HepG2 (cell line): ENCODE data around the gene GFER. TPM values are rescaled to one million over a fixed set of nuclear protein-coding genes. Genes with fewer than 3 reads are reported as not detected.

Experiments
- ATAC-seq: fragments of 200-7000 bp; cut with Tn5 transposase; 3 replicates; pipeline ENCODE4 v1.9.1; 2020; ENCODE audit warnings: mild to moderate bottlenecking, moderate library complexity
- BruUV-seq: library from RNA; stranded (reverse); fragments of 400-500 nt; replicated peaks from 2 replicates; lab custom pipeline; 2021; lab: Mats Ljungman, UMichigan
- CTCF ChIA-PET: fragments of 300-600 bp; formaldehyde crosslinking; extraction: SDS; loops from one replicate; lab custom pipeline; 2021; ENCODE audit warnings: low total read pairs, inconsistent platforms, low intra/inter-chr PET ratio; lab: Yijun Ruan, JAX
- POLR2A ChIA-PET: fragments of 350-600 bp; sonication (Branson Sonifier 250); formaldehyde crosslinking; loops from one replicate; lab custom pipeline; 2020; ENCODE audit warnings: antibody characterized with exemption, inconsistent platforms; lab: Yijun Ruan, JAX
- DNase-seq: peaks from one replicate; pipeline ENCODE4 v3.0.0-alpha.2; 2015; ENCODE audit warnings: low spot score
- FAIRE-seq: peaks from 3 replicates; lab custom pipeline; 2011; peaks lifted over from hg19 to GRCh38; lab: Jason Lieb, UNC
- H2AFZ ChIP-seq: one replicate; pipeline ENCODE4 v1.6.1; 2011; ENCODE audit warnings: low read length, inconsistent platforms
- H3K27ac ChIP-seq: fragments of 300-600 bp; 3 replicates; pipeline ENCODE4 v1.8.0; 2011; ENCODE audit warnings: mixed run types, mild to moderate bottlenecking, mixed read lengths, low read length, inconsistent platforms; ENCODE audit not compliant: insufficient read depth; ENCODE audit errors: extremely low read length
- H3K27me3 ChIP-seq, 2 experiments: fragments of 200-600 bp in 1 of 2; 2 replicates in 1 of 2; 3 replicates in 1 of 2; pipeline versions ENCODE4 v1.6.0 to v1.8.0; 2011; ENCODE audit warnings: low read length in 2 of 2, mild to moderate bottlenecking in 2 of 2, moderate library complexity in 2 of 2, inconsistent platforms in 1 of 2; ENCODE audit not compliant: insufficient read depth in 2 of 2, control insufficient read depth in 1 of 2
- H3K36me3 ChIP-seq, 2 experiments: fragments of 200-600 bp in 1 of 2; replicated peaks in 1 of 2; 2 replicates in 1 of 2; 3 replicates in 1 of 2; pipeline versions ENCODE4 v1.5.1 to v1.8.0; 2011; ENCODE audit warnings: low read length in 2 of 2, inconsistent platforms in 1 of 2; ENCODE audit not compliant: insufficient read depth in 2 of 2, control insufficient read depth in 1 of 2
- H3K4me1 ChIP-seq: 2 replicates; pipeline ENCODE4 v1.5.1; 2012; ENCODE audit warnings: low read length, inconsistent platforms; ENCODE audit not compliant: insufficient read depth
- H3K4me2 ChIP-seq: 2 replicates; pipeline ENCODE4 v1.6.0; 2011; ENCODE audit warnings: low read depth, low read length, inconsistent platforms
- H3K4me3 ChIP-seq, 3 experiments: fragments of 200-600 bp in 1 of 3; sonication (generic), shearing (Covaris generic) in 1 of 3; replicated peaks in 1 of 3; 2 replicates each; pipeline ENCODE4 v1.5.1; 2011 to 2016; ENCODE audit warnings: low read length in 3 of 3, inconsistent platforms in 2 of 3, low read depth in 2 of 3, mild to moderate bottlenecking in 2 of 3, control low read depth in 1 of 3, mixed read lengths in 1 of 3; ENCODE audit not compliant: insufficient read depth in 1 of 3
- H3K79me2 ChIP-seq: one replicate; pipeline ENCODE4 v1.6.1; 2011; ENCODE audit warnings: low read length, inconsistent platforms; ENCODE audit not compliant: insufficient read depth
- H3K9ac ChIP-seq: 2 replicates; pipeline ENCODE4 v1.6.0; 2011; ENCODE audit warnings: mild to moderate bottlenecking, low read depth, low read length, inconsistent platforms; ENCODE audit not compliant: insufficient read depth
- H3K9me3 ChIP-seq: 2 replicates; pipeline ENCODE4 v1.5.1; 2012; ENCODE audit warnings: mild to moderate bottlenecking, low read length
- H4K20me1 ChIP-seq: 2 replicates; pipeline ENCODE4 v1.6.0; 2011; ENCODE audit warnings: inconsistent platforms, mild to moderate bottlenecking, low read length, moderate library complexity; ENCODE audit not compliant: insufficient read depth
- EHMT2 ChIP-seq: fragments of 200-600 bp; sonication (generic); IDR thresholded peaks from 2 replicates; pipeline ENCODE4 v1.7.0; 2017; ENCODE audit warnings: antibody characterized with exemption, low read depth, low read length, borderline replicate concordance
- FOXA3 ChIP-seq: IDR thresholded peaks from 2 replicates; pipeline ENCODE4 v1.6.1; 2016; ENCODE audit warnings: missing genetic modification reagents, missing compliant biosample characterization
- GATA4 ChIP-seq: sonication (generic); IDR thresholded peaks from 2 replicates; pipeline ENCODE4 v1.6.1; 2016; ENCODE audit warnings: antibody characterized with exemption, low read depth, borderline replicate concordance
- MTA3 ChIP-seq: sonication (generic); formaldehyde crosslinking; IDR thresholded peaks from 2 replicates; pipeline ENCODE4 v1.4.0; 2020; ENCODE audit warnings: missing genetic modification reagents
- NFATC3 ChIP-seq: sonication (generic); formaldehyde crosslinking; IDR thresholded peaks from 2 replicates; pipeline ENCODE4 v1.5.1; 2020; ENCODE audit warnings: mild to moderate bottlenecking, missing genetic modification reagents
- NFYC ChIP-seq: IDR thresholded peaks from 2 replicates; pipeline ENCODE4 v1.6.1; 2016; ENCODE audit warnings: missing genetic modification reagents, missing compliant biosample characterization
- NKX3-1 ChIP-seq: sonication (generic); formaldehyde crosslinking; IDR thresholded peaks from 2 replicates; pipeline ENCODE4 v1.5.0; 2020; ENCODE audit warnings: missing genetic modification reagents
- NPAS2 ChIP-seq: sonication (generic); formaldehyde crosslinking; IDR thresholded peaks from 2 replicates; pipeline ENCODE4 v1.8.0; 2022; ENCODE audit warnings: mild to moderate bottlenecking, missing genetic modification reagents, borderline replicate concordance
- NR1H2 ChIP-seq: sonication (generic); formaldehyde crosslinking; IDR thresholded peaks from 2 replicates; pipeline ENCODE4 v1.8.1; 2022; ENCODE audit warnings: low read depth, missing genetic modification reagents, borderline replicate concordance
- RARA ChIP-seq: IDR thresholded peaks from 2 replicates; pipeline ENCODE4 v1.6.1; 2016; ENCODE audit warnings: missing genetic modification reagents, missing compliant biosample characterization
- SALL1 ChIP-seq: sonication (generic); formaldehyde crosslinking; IDR thresholded peaks from 2 replicates; pipeline ENCODE4 v1.8.0; 2022; ENCODE audit warnings: mild to moderate bottlenecking, missing genetic modification reagents
- SNAPC2 ChIP-seq: sonication (generic); formaldehyde crosslinking; IDR thresholded peaks from 2 replicates; pipeline ENCODE4 v1.8.1; 2022; ENCODE audit warnings: mild to moderate bottlenecking, missing genetic modification reagents
- SRY ChIP-seq: sonication (generic); formaldehyde crosslinking; IDR thresholded peaks from 2 replicates; pipeline ENCODE4 v1.8.0; 2022; ENCODE audit warnings: mild to moderate bottlenecking, missing genetic modification reagents
- ZNF143 ChIP-seq: sonication (generic); formaldehyde crosslinking; IDR thresholded peaks from 2 replicates; pipeline ENCODE4 v1.4.0; 2020; ENCODE audit warnings: missing genetic modification reagents
- ZNF547 ChIP-seq: sonication (generic); formaldehyde crosslinking; IDR thresholded peaks from 2 replicates; pipeline ENCODE4 v1.5.1; 2020; ENCODE audit warnings: mild to moderate bottlenecking, missing genetic modification reagents
- ZNF558 ChIP-seq: sonication (generic); formaldehyde crosslinking; IDR thresholded peaks from 2 replicates; pipeline ENCODE4 v1.9.0; 2022; ENCODE audit warnings: mild to moderate bottlenecking, missing genetic modification reagents, borderline replicate concordance
- ZNF780A ChIP-seq: sonication (generic); formaldehyde crosslinking; IDR thresholded peaks from 2 replicates; pipeline ENCODE4 v1.8.0; 2022; ENCODE audit warnings: mild to moderate bottlenecking, missing genetic modification reagents, moderate library complexity
- WGBS: methylation state at CpG from one replicate; pipeline ENCODE4 v1.1.6; 2017; ENCODE audit warnings: low lambda C conversion rate; 5-methylcytosine and 5-hydroxymethylcytosine counted together
- in situ Hi-C: cut with HindIII; loops from 2 replicates; pipeline ENCODE4 v1.10.0; 2017; ENCODE audit warnings: low pct_unique_long_range_greater_than_20kb; ENCODE audit not compliant: extremely low pct_ligation_motif_present
- intact Hi-C: fragments of 100-400 bp; cut with micrococcal nuclease; formaldehyde crosslinking; loops from one replicate; pipeline ENCODE4 v1.10.0; 2022; ENCODE audit not compliant: unreplicated experiment
- polyA plus RNA-seq, 8 experiments: library from polyadenylated mRNA; depleted of rRNA in 3 of 8; stranded (reverse) in 7 of 8; unstranded in 1 of 8; fragments of >200 nt; fragmentation: Illumina TruSeq in 4 of 8; extraction: Trizol in 4 of 8; gene quantifications; 2 replicates each; pipeline versions ENCODE4 v1.2.1 to v1.2.3, GENCODE V29; 2011 to 2016; ENCODE audit warnings: low read depth in 4 of 8, missing spikeins in 1 of 8, mixed read lengths in 1 of 8; ENCODE audit not compliant: insufficient read depth in 1 of 8
- total RNA-seq, 5 experiments: library from RNA; depleted of rRNA; stranded (reverse); fragments of >200 nt; fragmentation: Illumina TruSeq; extraction: Trizol; gene quantifications; 2 replicates each; pipeline ENCODE4 v1.2.3, GENCODE V29; 2016; ENCODE audit warnings: low read depth in 1 of 5
- TF ChIP-seq, protein P1 (sequence below): sonication (generic); formaldehyde crosslinking; IDR thresholded peaks from 2 replicates; pipeline ENCODE4 v1.4.0; 2020; ENCODE audit warnings: missing genetic modification reagents, mild to moderate bottlenecking, borderline replicate concordance
- TF ChIP-seq, protein P2 (sequence below): sonication (generic); formaldehyde crosslinking; IDR thresholded peaks from 2 replicates; pipeline ENCODE4 v1.5.1; 2020; ENCODE audit warnings: missing genetic modification reagents, mild to moderate bottlenecking, borderline replicate concordance
- TF ChIP-seq, protein P3 (sequence below): sonication (generic); formaldehyde crosslinking; IDR thresholded peaks from 2 replicates; pipeline ENCODE4 v1.8.0; 2022; ENCODE audit warnings: mild to moderate bottlenecking, missing genetic modification reagents, moderate library complexity

Gene GFER
- total and polyA plus RNA-seq, 2 of the 13 experiments (the other 11 are each of a cell fraction or from before 2014, with no cell fraction given), result 28.6 to 71.7 TPM

DNA sequence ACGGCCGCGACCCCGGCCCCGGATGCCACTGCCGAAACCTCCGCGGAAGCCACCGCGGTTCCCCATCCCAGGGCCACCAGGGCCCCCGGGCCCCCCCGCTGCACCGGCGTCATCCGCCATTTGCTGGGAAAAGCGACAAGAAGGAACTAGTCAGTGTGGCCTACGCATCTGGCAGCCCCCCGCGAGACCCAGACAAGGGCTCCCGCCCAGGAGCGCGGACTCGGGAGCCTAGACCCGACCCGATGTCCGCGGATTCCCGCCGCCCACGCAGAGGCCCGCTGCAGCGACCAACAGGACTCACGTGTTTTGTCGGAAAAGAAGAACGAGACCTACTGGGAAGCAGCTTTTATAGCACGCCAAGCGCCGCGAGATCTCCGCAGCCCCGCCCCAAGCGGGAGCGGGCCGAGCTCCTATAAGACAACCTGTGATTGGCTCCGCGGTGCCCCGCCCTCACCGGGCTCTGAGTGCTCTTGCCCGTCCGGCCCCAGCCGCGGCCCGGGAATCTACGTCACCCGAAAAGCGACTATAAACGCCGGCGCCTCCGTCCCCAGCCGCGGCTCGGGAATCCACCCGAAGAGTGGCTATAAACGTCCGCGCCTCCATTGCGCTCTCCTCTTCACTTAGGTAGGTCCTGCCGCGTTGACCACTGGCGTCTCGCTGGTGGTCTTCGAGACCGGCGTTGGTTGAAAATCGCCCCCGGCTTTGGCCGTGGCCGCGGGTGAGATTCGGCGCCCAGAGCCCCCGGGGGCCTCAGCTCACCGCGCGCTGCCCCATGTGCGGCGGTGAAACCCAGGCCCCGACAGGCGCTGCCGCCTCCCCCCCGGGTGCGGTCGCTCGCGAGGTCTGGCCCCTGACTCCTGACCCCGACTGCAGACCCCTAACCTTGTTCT is 19.2 kb upstream of the GFER start, which contains the start of gene RPS2:
RPS2 (minus strand) TSS at position 321 of the 890 bp plus-strand sequence; CDS start at position 120, 201 bp downstream.
- FAIRE-seq (peak; percentile 90), DNase-seq (peak; percentile 97), ATAC-seq (peak; percentile 61)
- WGBS, result 0% methylated on average over 5 of the region's 97 CpGs
- POLR2A ChIA-PET, result interaction anchor here (0.5 to 3.1 kb wide), 55 partner anchors 10 to 537 kb away, joined by 3 to 131 read pairs (median 6); partner anchors contain the start of genes ECI1, EME2, FAHD1 and GFER
- Histone ChIP-seq H3K4me1 (peaks cover 44% of the 10 kb centered on the region), H3K9me3 (no peaks in the 10 kb centered on the region), H3K4me2 (peak within 1 kb of the TSS; percentile 100), H4K20me1 (peaks cover 34% of the 10 kb centered on the region), H3K4me3 (peak within 1 kb of the TSS; percentile 84 to 94 (median 92)), H3K36me3 (peaks cover 3 to 19% of the 10 kb centered on the region in 2 experiments; a peak in 3 of 5 replicates), H3K9ac (peak within 1 kb of the TSS; percentile 96), H3K27ac (peak within 1 kb of the TSS; percentile 88), H3K79me2 (peaks cover 40% of the 10 kb centered on the region), H3K27me3 (no peaks in the 10 kb centered on the region; a peak in 1 of 5 replicates), H2AFZ (no peak within 1 kb of the TSS)
- in situ Hi-C loops (no loop called here), intact Hi-C loops (no loop called here)
- no TSS peak for BruUV-seq
- CTCF ChIA-PET, result no interaction called here
- TF ChIP-seq, protein P1, sequence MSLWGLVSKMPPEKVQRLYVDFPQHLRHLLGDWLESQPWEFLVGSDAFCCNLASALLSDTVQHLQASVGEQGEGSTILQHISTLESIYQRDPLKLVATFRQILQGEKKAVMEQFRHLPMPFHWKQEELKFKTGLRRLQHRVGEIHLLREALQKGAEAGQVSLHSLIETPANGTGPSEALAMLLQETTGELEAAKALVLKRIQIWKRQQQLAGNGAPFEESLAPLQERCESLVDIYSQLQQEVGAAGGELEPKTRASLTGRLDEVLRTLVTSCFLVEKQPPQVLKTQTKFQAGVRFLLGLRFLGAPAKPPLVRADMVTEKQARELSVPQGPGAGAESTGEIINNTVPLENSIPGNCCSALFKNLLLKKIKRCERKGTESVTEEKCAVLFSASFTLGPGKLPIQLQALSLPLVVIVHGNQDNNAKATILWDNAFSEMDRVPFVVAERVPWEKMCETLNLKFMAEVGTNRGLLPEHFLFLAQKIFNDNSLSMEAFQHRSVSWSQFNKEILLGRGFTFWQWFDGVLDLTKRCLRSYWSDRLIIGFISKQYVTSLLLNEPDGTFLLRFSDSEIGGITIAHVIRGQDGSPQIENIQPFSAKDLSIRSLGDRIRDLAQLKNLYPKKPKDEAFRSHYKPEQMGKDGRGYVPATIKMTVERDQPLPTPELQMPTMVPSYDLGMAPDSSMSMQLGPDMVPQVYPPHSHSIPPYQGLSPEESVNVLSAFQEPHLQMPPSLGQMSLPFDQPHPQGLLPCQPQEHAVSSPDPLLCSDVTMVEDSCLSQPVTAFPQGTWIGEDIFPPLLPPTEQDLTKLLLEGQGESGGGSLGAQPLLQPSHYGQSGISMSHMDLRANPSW (CRISPR knock-in tag), result peak; percentile 74; the same call in 1 of the 2 replicates
- TF ChIP-seq ZNF558 (CRISPR knock-in tag) (peak; percentile 59; the same call in 1 of the 2 replicates), EHMT2 (no peak), NPAS2 (CRISPR knock-in tag) (0 out of 2 replicates have a peak, but pooled peaks have one; percentile 20), NKX3-1 (peak; percentile 93), ZNF780A (CRISPR knock-in tag) (no peak), SNAPC2 (CRISPR knock-in tag) (0 out of 2 replicates have a peak, but pooled peaks have one; percentile 41), NFYC (peak; percentile 93), GATA4 (peak; percentile 84; the same call in 1 of the 2 replicates), ZNF143 (CRISPR knock-in tag) (peak; percentile 70), ZNF547 (CRISPR knock-in tag) (peak; percentile 93), RARA (CRISPR knock-in tag) (0 out of 2 replicates have a peak, but pooled peaks have one; percentile 26), SALL1 (CRISPR knock-in tag) (peak; percentile 67), MTA3 (CRISPR knock-in tag) (no peak), NFATC3 (CRISPR knock-in tag) (no peak), SRY (peak; percentile 92), NR1H2 (CRISPR knock-in tag) (0 out of 2 replicates have a peak, but pooled peaks have one; percentile 19), FOXA3 (CRISPR knock-in tag) (peak; percentile 41; the same call in 1 of the 2 replicates)
- TF ChIP-seq, protein P2, sequence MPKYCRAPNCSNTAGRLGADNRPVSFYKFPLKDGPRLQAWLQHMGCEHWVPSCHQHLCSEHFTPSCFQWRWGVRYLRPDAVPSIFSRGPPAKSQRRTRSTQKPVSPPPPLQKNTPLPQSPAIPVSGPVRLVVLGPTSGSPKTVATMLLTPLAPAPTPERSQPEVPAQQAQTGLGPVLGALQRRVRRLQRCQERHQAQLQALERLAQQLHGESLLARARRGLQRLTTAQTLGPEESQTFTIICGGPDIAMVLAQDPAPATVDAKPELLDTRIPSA, result peak; percentile 79; the same call in 1 of the 2 replicates
- TF ChIP-seq, protein P3, sequence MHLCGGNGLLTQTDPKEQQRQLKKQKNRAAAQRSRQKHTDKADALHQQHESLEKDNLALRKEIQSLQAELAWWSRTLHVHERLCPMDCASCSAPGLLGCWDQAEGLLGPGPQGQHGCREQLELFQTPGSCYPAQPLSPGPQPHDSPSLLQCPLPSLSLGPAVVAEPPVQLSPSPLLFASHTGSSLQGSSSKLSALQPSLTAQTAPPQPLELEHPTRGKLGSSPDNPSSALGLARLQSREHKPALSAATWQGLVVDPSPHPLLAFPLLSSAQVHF (CRISPR knock-in tag), result no peak; the same call in 1 of the 2 replicates
